Forelimb muscle (tissue), 1 donor: ENCODE data around the gene TTC23. TPM values are rescaled to one million over a fixed set of nuclear protein-coding genes. Genes with fewer than 3 reads are reported as not detected.
"Not testable (repeated sequence)": the region's sequence is repeated elsewhere in the genome, so short reads cannot be mapped to it uniquely, and the experiment has no call there.

Experiments
- DNase-seq: peaks from one replicate; pipeline ENCODE4 v3.0.0-alpha.2; 2013; ENCODE audit warnings: low read depth
- polyA plus RNA-seq: library from polyadenylated mRNA; unstranded; fragments of 120-200 nt; gene quantifications from one replicate; pipeline ENCODE4 v1.2.1, GENCODE V29; 2013; ENCODE audit not compliant: insufficient read length

TTC23 gene
- polyA plus RNA-seq, 1 donor, result 19.3 TPM

GRCh38 chr15:99250001-99250400, 620 bp upstream of the TTC23 start:
- DNase-seq, result no peak

- DNase-seq, result no peak
Observed at GRCh38 chr15:99248000-99248715, 1.2 kb downstream of the TTC23 start.

GRCh38 chr15:99247062-99247461, 2.3 kb downstream of the TTC23 start:
- DNase-seq, result no peak

GRCh38 chr15:99244306-99244705, 5.1 kb downstream of the TTC23 start:
- DNase-seq, result no peak

GRCh38 chr15:99241752-99242151, 7.6 kb downstream of the TTC23 start:
- DNase-seq, result no peak

GRCh38 chr15:99239545-99240198, 9.7 kb downstream of the TTC23 start:
- no peak for DNase-seq

- no peak for DNase-seq
Observed at GRCh38 chr15:99238849-99239248, 10.5 kb downstream of the TTC23 start.

- DNase-seq, result not testable (repeated sequence)
Observed at GRCh38 chr15:99234160-99234559, 15.2 kb downstream of the TTC23 start.

GRCh38 chr15:99232740-99233139, 16.6 kb downstream of the TTC23 start:
- DNase-seq, result no peak

GRCh38 chr15:99230867-99231266, 18.5 kb downstream of the TTC23 start:
- DNase-seq, result no peak

GRCh38 chr15:99228120-99228770, 21.1 kb downstream of the TTC23 start:
- no peak for DNase-seq

- DNase-seq, result no peak
Observed at GRCh38 chr15:99226802-99227201, 22.6 kb downstream of the TTC23 start.

GRCh38 chr15:99224372-99225214, 24.8 kb downstream of the TTC23 start:
- DNase-seq, result no peak

GRCh38 chr15:99213187-99213811, 36.1 kb downstream of the TTC23 start:
- peak; percentile 31 for DNase-seq

- DNase-seq, result no peak
Observed at GRCh38 chr15:99212406-99212805, 37.0 kb downstream of the TTC23 start.

- DNase-seq, result no peak
Observed at GRCh38 chr15:99211926-99212325, 37.5 kb downstream of the TTC23 start.

GRCh38 chr15:99210334-99210733, 39.0 kb downstream of the TTC23 start:
- no peak for DNase-seq

GRCh38 chr15:99209326-99209725, 40.1 kb downstream of the TTC23 start:
- DNase-seq, result no peak

- no peak for DNase-seq
Observed at GRCh38 chr15:99207672-99208071, 41.7 kb downstream of the TTC23 start.

GRCh38 chr15:99202176-99202552, 47.2 kb downstream of the TTC23 start:
- DNase-seq, result no peak

- DNase-seq, result no peak
Observed at GRCh38 chr15:99201408-99202175, 47.8 kb downstream of the TTC23 start.
